ENCODE data around the gene CCDC154. TPM values are rescaled to one million over a fixed set of nuclear protein-coding genes. Genes with fewer than 3 reads are reported as not detected.

CCDC154 gene
- total and polyA plus RNA-seq, 9 of the 15 experiments (the other 6 are each of a cell fraction or from before 2014, with no cell fraction given): 0.15 to 1.4 (median 0.20) TPM; not detected in 5

DNA sequence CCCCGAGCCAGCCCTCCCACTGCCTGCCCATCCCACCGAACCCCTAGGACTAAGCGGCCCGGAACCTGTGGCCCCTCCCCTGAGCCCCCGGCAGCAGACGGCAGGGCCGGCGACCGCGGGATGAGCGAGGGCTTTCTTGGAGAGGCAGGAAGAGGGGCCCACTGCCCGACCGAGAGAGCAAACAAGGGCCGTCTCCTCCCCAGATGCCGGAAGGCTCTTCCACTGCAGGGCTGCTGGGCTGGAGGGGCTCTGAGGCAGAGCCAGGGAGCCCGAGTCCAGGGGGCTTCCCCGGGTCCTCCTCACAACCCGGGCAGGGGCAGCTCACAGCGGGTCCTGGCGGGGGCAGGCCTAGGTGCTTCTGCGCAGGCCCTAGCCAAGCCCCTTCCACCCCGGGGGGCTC lies 10.6 kb downstream of the CCDC154 start:
- peaks cover 0 to 15% of the 10 kb centered on the region in 2 experiments; a peak in 2 of 5 replicates for H3K27me3 ChIP-seq (ENCODE audit: control insufficient read depth in 2 of 2, insufficient read depth in 2 of 2, low read length in 2 of 2)
- ChIA-PET CTCF (ENCODE audit: low intra/inter-chr PET ratio) (no interaction called here), POLR2A (interaction anchor here (0.7 to 1.2 kb wide), 3 partner anchors 8 to 17 kb away, joined by 3 to 6 read pairs (median 3); partner anchors contain the start of gene UQCC4)
- peaks cover 0 to 91% of the 10 kb centered on the region in 2 experiments; a peak in 3 of 5 replicates for H3K4me1 ChIP-seq (replicated peaks in 1 of 2; ENCODE audit: control insufficient read depth in 2 of 2, insufficient read depth in 2 of 2, low read length in 2 of 2)
- 13% methylated on average over 16 of the region's 22 CpGs for whole genome bisulfite sequencing (ENCODE audit: insufficient coverage, low coverage, missing lambda C conversion rate)
- no peaks in the 10 kb centered on the region for H3K9me3 ChIP-seq (replicated peaks; ENCODE audit: control insufficient read depth, insufficient read depth, low read depth, low read length)
- no peaks in the 10 kb centered on the region for H3K9me1 ChIP-seq (ENCODE audit: control insufficient read depth, insufficient read depth, low read length)
- H3K36me3 ChIP-seq (ENCODE audit: control insufficient read depth, insufficient read depth, low read length): no peaks in the 10 kb centered on the region
- no peaks in the 10 kb centered on the region for H3K79me2 ChIP-seq (ENCODE audit: control insufficient read depth, insufficient read depth, low read length)
- intact Hi-C loops (cut with micrococcal nuclease) (no loop called here), in situ Hi-C loops (cut with MboI) (no loop called here)
- no peak overlapping the region for H3K27ac ChIP-seq (ENCODE audit: extremely low read depth, low read depth, low read length)
- FAIRE-seq (no peak), ATAC-seq (no peak), DNase-seq (ENCODE audit: extremely low read depth in 1 of 4, low spot score in 3 of 4) (no peak)
- no peak overlapping the region for H3K4me3 ChIP-seq
- no TSS peak for BruUV-seq (replicated peaks)
- H3K9ac ChIP-seq (ENCODE audit: insufficient read depth in 1 of 2, low read depth in 2 of 2, low read length in 2 of 2): no peak overlapping the region; a peak in 1 of 4 replicates
- no peak overlapping the region for H2AFZ ChIP-seq (ENCODE audit: low read depth, low read length)
- no peak overlapping the region for H3K4me2 ChIP-seq (ENCODE audit: insufficient read depth, low read length)
- H4K20me1 ChIP-seq (replicated peaks; ENCODE audit: control insufficient read depth, insufficient read depth, low read length): no peaks in the 10 kb centered on the region
- no peak for TF ChIP-seq ZFP30 (CRISPR knock-in tag; IDR thresholded peaks at IDR 0.05; ENCODE audit: borderline replicate concordance)
- TF ChIP-seq, protein P1, sequence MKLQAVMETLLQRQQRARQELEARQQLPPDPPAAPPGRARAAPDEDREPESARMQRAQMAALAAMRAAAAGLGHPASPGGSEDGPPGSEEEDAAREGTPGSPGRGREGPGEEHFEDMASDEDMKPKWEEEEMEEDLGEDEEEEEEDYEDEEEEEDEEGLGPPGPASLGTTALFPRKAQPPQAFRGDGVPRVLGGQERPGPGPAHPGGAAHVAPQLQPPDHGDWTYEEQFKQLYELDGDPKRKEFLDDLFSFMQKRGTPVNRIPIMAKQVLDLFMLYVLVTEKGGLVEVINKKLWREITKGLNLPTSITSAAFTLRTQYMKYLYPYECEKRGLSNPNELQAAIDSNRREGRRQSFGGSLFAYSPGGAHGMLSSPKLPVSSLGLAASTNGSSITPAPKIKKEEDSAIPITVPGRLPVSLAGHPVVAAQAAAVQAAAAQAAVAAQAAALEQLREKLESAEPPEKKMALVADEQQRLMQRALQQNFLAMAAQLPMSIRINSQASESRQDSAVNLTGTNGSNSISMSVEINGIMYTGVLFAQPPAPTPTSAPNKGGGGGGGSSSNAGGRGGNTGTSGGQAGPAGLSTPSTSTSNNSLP (IDR thresholded peaks at IDR 0.05; ENCODE audit: borderline replicate concordance, low read depth, low read length): no peak
- no peak for TF ChIP-seq MIER1 (IDR thresholded peaks at IDR 0.05; ENCODE audit: low read depth)
- TF ChIP-seq ZNF589 (CRISPR knock-in tag; IDR thresholded peaks at IDR 0.05; ENCODE audit: low read depth): no peak
- TF ChIP-seq, protein P2, sequence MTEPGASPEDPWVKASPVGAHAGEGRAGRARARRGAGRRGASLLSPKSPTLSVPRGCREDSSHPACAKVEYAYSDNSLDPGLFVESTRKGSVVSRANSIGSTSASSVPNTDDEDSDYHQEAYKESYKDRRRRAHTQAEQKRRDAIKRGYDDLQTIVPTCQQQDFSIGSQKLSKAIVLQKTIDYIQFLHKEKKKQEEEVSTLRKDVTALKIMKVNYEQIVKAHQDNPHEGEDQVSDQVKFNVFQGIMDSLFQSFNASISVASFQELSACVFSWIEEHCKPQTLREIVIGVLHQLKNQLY (CRISPR knock-in tag; conservative IDR thresholded peaks at IDR 0.05): no peak
- TF ChIP-seq, protein P3, sequence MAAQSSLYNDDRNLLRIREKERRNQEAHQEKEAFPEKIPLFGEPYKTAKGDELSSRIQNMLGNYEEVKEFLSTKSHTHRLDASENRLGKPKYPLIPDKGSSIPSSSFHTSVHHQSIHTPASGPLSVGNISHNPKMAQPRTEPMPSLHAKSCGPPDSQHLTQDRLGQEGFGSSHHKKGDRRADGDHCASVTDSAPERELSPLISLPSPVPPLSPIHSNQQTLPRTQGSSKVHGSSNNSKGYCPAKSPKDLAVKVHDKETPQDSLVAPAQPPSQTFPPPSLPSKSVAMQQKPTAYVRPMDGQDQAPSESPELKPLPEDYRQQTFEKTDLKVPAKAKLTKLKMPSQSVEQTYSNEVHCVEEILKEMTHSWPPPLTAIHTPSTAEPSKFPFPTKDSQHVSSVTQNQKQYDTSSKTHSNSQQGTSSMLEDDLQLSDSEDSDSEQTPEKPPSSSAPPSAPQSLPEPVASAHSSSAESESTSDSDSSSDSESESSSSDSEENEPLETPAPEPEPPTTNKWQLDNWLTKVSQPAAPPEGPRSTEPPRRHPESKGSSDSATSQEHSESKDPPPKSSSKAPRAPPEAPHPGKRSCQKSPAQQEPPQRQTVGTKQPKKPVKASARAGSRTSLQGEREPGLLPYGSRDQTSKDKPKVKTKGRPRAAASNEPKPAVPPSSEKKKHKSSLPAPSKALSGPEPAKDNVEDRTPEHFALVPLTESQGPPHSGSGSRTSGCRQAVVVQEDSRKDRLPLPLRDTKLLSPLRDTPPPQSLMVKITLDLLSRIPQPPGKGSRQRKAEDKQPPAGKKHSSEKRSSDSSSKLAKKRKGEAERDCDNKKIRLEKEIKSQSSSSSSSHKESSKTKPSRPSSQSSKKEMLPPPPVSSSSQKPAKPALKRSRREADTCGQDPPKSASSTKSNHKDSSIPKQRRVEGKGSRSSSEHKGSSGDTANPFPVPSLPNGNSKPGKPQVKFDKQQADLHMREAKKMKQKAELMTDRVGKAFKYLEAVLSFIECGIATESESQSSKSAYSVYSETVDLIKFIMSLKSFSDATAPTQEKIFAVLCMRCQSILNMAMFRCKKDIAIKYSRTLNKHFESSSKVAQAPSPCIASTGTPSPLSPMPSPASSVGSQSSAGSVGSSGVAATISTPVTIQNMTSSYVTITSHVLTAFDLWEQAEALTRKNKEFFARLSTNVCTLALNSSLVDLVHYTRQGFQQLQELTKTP (IDR thresholded peaks at IDR 0.05; ENCODE audit: low read depth in 1 of 2, partially characterized antibody in 2 of 2): no peak
- TF ChIP-seq MXI1 (IDR thresholded peaks at IDR 0.05; ENCODE audit: low read depth, low read length): no peak
- TF ChIP-seq MCM5 (IDR thresholded peaks at IDR 0.05; ENCODE audit: low read depth): no peak
- TF ChIP-seq RFX7 (CRISPR knock-in tag; IDR thresholded peaks at IDR 0.05): no peak
- no peak for TF ChIP-seq KAT2B (IDR thresholded peaks at IDR 0.05; ENCODE audit: low read depth, low read length)
- TF ChIP-seq, protein P4, sequence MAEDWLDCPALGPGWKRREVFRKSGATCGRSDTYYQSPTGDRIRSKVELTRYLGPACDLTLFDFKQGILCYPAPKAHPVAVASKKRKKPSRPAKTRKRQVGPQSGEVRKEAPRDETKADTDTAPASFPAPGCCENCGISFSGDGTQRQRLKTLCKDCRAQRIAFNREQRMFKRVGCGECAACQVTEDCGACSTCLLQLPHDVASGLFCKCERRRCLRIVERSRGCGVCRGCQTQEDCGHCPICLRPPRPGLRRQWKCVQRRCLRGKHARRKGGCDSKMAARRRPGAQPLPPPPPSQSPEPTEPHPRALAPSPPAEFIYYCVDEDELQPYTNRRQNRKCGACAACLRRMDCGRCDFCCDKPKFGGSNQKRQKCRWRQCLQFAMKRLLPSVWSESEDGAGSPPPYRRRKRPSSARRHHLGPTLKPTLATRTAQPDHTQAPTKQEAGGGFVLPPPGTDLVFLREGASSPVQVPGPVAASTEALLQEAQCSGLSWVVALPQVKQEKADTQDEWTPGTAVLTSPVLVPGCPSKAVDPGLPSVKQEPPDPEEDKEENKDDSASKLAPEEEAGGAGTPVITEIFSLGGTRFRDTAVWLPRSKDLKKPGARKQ (CRISPR knock-in tag; IDR thresholded peaks at IDR 0.05): no peak
- no peak for TF ChIP-seq RBM25 (IDR thresholded peaks at IDR 0.05; ENCODE audit: low read depth, low read length, severe bottlenecking)
